DOHH2 (cell line): ENCODE results near the gene ALOX5AP.

Source experiments
- H3F3A ChIP-seq: fragments of 200-600 bp; sonication (generic), shearing (Covaris generic); 2 replicates; pipeline ENCODE4 v1.6.0; 2016; ENCODE audit warnings: antibody characterized with exemption, mild to moderate bottlenecking; ENCODE audit not compliant: control insufficient read depth, insufficient read depth
- H3K27ac ChIP-seq: fragments of 200-600 bp; sonication (generic); 2 replicates; pipeline ENCODE4 v1.5.1; 2014; ENCODE audit warnings: low read depth, mild to moderate bottlenecking, low read length, moderate library complexity
- H3K27me3 ChIP-seq: fragments of 200-600 bp; sonication (generic); 2 replicates; pipeline ENCODE4 v1.6.1; 2014; ENCODE audit warnings: mild to moderate bottlenecking, low read length, mixed read lengths; ENCODE audit not compliant: control insufficient read depth
- H3K36me3 ChIP-seq: fragments of 200-600 bp; sonication (generic); 2 replicates; pipeline ENCODE4 v1.6.1; 2014; ENCODE audit warnings: mild to moderate bottlenecking, low read length, moderate library complexity, mixed read lengths; ENCODE audit not compliant: control insufficient read depth
- H3K4me1 ChIP-seq: fragments of 200-600 bp; sonication (generic); 2 replicates; pipeline ENCODE4 v1.6.1; 2014; ENCODE audit warnings: mild to moderate bottlenecking, low read length, mixed read lengths; ENCODE audit not compliant: control insufficient read depth
- H3K4me2 ChIP-seq: fragments of 200-600 bp; sonication (generic); 2 replicates; pipeline ENCODE4 v1.6.0; 2014; ENCODE audit warnings: mild to moderate bottlenecking, low read length, moderate library complexity
- H3K4me3 ChIP-seq: fragments of 200-600 bp; sonication (generic); 2 replicates; pipeline ENCODE4 v1.5.1; 2014; ENCODE audit warnings: mild to moderate bottlenecking, low read length, mixed read lengths
- H3K79me2 ChIP-seq: fragments of 200-600 bp; sonication (generic); 2 replicates; pipeline ENCODE4 v1.6.1; 2014; ENCODE audit warnings: mild to moderate bottlenecking, low read length, mixed read lengths; ENCODE audit not compliant: control insufficient read depth
- H3K9me2 ChIP-seq: fragments of 200-600 bp; sonication (generic); replicated peaks from 2 replicates; pipeline ENCODE4 v1.6.1; 2014; ENCODE audit warnings: mild to moderate bottlenecking, low read length, mixed read lengths; ENCODE audit not compliant: control insufficient read depth
- H3K9me3 ChIP-seq: fragments of 200-600 bp; sonication (generic); 2 replicates; pipeline ENCODE4 v1.6.1; 2014; ENCODE audit warnings: antibody characterized with exemption, low read length, mixed read lengths; ENCODE audit not compliant: control insufficient read depth, insufficient read depth
- H4K20me1 ChIP-seq: fragments of 200-600 bp; sonication (generic); 2 replicates; pipeline ENCODE4 v1.6.0; 2014; ENCODE audit warnings: low read depth, mild to moderate bottlenecking, antibody characterized with exemption, low read length, moderate library complexity; ENCODE audit not compliant: control insufficient read depth, insufficient read depth
- EZH2phosphoT487 ChIP-seq: fragments of 200-600 bp; sonication (generic); IDR thresholded peaks from 2 replicates; pipeline ENCODE4 v1.6.1; 2017; ENCODE audit warnings: borderline replicate concordance, mild to moderate bottlenecking, antibody characterized with exemption, low read length, moderate library complexity, mixed read lengths
- TF ChIP-seq, protein P1 (sequence below): fragments of 200-600 bp; sonication (generic); IDR thresholded peaks from one replicate; pipeline ENCODE4 v1.5.1; 2014; ENCODE audit warnings: antibody characterized with exemption, mild to moderate bottlenecking, low read depth, low read length; ENCODE audit not compliant: poor library complexity, severe bottlenecking

The ALOX5AP gene

DNA sequence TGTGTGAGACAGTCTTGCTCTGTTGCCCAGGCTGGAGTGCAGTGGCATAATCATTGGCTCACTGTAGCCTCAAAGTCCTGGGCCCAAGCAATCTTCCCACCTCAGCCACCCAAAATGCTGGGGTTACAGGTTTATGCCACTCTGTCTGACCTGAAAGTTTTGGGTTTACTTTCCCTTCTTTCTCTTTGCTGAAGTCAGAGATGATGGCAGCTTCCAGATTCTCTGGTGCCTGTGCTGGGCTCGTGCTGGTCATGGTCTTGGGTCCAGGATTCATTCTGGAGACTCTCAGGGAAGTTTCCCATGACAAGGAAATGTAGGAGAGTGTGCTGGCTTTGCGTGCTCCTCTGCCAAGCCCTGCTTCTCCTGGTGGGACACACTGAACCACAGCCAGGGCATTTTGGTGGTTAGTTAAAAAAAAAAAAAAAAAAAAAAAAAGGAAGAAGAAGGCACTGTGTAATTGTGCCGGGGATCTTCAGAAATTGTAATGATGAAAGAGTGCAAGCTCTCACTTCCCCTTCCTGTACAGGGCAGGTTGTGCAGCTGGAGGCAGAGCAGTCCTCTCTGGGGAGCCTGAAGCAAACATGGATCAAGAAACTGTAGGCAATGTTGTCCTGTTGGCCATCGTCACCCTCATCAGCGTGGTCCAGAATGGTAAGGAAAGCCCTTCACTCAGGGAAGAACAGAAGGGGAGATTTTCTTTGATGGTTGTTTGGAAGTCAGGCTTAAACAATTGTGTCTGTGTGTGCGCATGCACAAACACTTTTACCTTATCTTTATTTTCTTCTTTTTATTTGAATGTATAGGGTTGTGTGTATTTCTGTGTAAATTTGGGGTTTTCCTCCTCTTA, at the start of gene ALOX5AP:
TSS of gene ALOX5AP (plus strand) at position 519 of the 847 bp plus-strand sequence. CDS start at position 582, 63 bp downstream.
- no peaks in the 10 kb centered on the region for H3K9me2 ChIP-seq
- peak within 1 kb of the TSS; percentile 75 for H3K27ac ChIP-seq
- H3K4me3 ChIP-seq = peak within 1 kb of the TSS; percentile 75

DNA sequence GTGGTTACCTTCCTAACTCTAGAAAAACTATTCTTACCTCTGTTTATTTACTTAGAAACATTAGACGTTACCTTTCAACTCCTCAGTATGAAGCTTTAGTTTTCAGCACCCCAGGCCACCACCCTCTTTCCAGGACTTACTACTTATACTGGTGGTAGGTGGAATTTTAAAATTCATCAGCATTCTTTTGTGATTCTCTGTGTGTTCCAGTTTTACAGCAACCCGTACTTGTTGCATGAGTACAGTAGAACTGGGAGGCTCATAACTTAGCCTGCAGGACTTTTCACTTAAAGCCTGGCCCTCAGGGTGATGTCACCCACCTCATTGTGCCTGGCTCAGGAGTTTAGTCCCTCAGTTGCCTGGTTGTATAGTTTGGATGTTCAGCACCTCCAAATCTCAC, 49.4 kb upstream of the ALOX5AP start:
- H4K20me1 ChIP-seq = no peaks in the 10 kb centered on the region
- TF ChIP-seq, protein P1, sequence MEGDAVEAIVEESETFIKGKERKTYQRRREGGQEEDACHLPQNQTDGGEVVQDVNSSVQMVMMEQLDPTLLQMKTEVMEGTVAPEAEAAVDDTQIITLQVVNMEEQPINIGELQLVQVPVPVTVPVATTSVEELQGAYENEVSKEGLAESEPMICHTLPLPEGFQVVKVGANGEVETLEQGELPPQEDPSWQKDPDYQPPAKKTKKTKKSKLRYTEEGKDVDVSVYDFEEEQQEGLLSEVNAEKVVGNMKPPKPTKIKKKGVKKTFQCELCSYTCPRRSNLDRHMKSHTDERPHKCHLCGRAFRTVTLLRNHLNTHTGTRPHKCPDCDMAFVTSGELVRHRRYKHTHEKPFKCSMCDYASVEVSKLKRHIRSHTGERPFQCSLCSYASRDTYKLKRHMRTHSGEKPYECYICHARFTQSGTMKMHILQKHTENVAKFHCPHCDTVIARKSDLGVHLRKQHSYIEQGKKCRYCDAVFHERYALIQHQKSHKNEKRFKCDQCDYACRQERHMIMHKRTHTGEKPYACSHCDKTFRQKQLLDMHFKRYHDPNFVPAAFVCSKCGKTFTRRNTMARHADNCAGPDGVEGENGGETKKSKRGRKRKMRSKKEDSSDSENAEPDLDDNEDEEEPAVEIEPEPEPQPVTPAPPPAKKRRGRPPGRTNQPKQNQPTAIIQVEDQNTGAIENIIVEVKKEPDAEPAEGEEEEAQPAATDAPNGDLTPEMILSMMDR = no peak
- no peak for TF ChIP-seq EZH2phosphoT487

More for the DNA sequence above, at the start of gene ALOX5AP:
- no peaks in the 10 kb centered on the region for H3F3A ChIP-seq
- TF ChIP-seq EZH2phosphoT487 = no peak
- TF ChIP-seq, protein P1 = no peak
- no peaks in the 10 kb centered on the region for H4K20me1 ChIP-seq
- H3K36me3 ChIP-seq = no peaks in the 10 kb centered on the region; the same call in 1 of the 2 replicates
- H3K4me1 ChIP-seq = peaks cover 58% of the 10 kb centered on the region
- no peaks in the 10 kb centered on the region for H3K9me3 ChIP-seq
- peak within 1 kb of the TSS; percentile 76 for H3K4me2 ChIP-seq
- peaks cover 39% of the 10 kb centered on the region for H3K79me2 ChIP-seq
- H3K27me3 ChIP-seq = no peaks in the 10 kb centered on the region

DNA sequence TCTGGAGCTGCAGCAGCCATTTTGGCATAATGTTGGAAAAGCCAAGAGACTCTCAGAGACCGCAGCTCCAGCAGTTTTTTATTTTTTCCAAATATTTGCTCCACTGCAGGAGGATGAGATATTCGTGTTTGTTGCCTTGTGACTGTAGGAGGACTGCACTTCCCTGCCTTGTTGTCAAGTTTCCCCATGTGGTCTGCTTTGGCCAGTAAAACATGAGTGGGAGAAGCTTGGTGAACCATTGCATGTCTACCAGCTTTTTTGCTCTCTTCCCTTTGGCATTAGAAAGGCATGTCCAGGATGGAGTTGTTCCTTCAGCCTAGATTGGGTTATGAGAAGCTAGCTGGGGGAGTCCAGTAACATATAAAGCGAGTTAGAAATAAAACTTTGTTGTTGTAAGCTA, 47.7 kb upstream of the ALOX5AP start:
- Histone ChIP-seq H3K9me2 (no peaks in the 10 kb centered on the region), H3K79me2 (no peaks in the 10 kb centered on the region), H3K27me3 (peaks cover 10% of the 10 kb centered on the region), H3K4me3 (no peak overlapping the region), H3K9me3 (no peaks in the 10 kb centered on the region), H3K4me2 (no peak overlapping the region), H3K27ac (no peak overlapping the region), H4K20me1 (no peaks in the 10 kb centered on the region), H3K36me3 (no peaks in the 10 kb centered on the region), H3F3A (no peaks in the 10 kb centered on the region), H3K4me1 (peaks cover 20% of the 10 kb centered on the region)
- TF ChIP-seq, protein P1 = no peak
- no peak for TF ChIP-seq EZH2phosphoT487

More for the DNA sequence above, 49.4 kb upstream of the ALOX5AP start:
- Histone ChIP-seq H3K9me3 (no peaks in the 10 kb centered on the region), H3F3A (no peaks in the 10 kb centered on the region), H3K79me2 (no peaks in the 10 kb centered on the region), H3K27me3 (peaks cover 10% of the 10 kb centered on the region), H3K27ac (no peak overlapping the region), H3K36me3 (no peaks in the 10 kb centered on the region), H3K4me2 (no peak overlapping the region), H3K4me3 (no peak overlapping the region), H3K9me2 (no peaks in the 10 kb centered on the region), H3K4me1 (peaks cover 17% of the 10 kb centered on the region)
